ENCODE results near the gene RPP25L.

The RPP25L gene

GRCh38 chr9:34565856-34566255 is 46.0 kb downstream of the RPP25L start:
- DNase-seq = no peak

- DNase-seq = no peak
Measured at GRCh38 chr9:34564617-34565016, 47.3 kb downstream of the RPP25L start.

- no peak for DNase-seq
Measured at GRCh38 chr9:34563262-34563661, 48.6 kb downstream of the RPP25L start.

- DNase-seq = no peak
Measured at GRCh38 chr9:34562135-34562745, 49.7 kb downstream of the RPP25L start.

- DNase-seq = no peak
Measured at GRCh38 chr9:34560599-34561214, 51.2 kb downstream of the RPP25L start.
